AG04450 (cell line): ENCODE measurements around the gene RGS6. TPM values are rescaled to one million over a fixed set of nuclear protein-coding genes. Genes with fewer than 3 reads are reported as not detected.

Source experiments
- CTCF ChIA-PET: fragments of 300-600, 350-600 bp; formaldehyde crosslinking; extraction: SDS; loops from one replicate; lab custom pipeline; 2022; ENCODE audit warnings: antibody characterized with exemption, inconsistent platforms; lab: Charles Lee
- POLR2A ChIA-PET: fragments of 350-600 bp; formaldehyde crosslinking; extraction: SDS; loops from one replicate; lab custom pipeline; 2021; ENCODE audit warnings: antibody characterized with exemption, inconsistent platforms; lab: Yijun Ruan, JAX
- DNase-seq: peaks from one replicate; pipeline ENCODE4 v3.0.0-alpha.2; 2011; ENCODE audit warnings: low read depth, low spot score
- H3K27ac ChIP-seq: one replicate; pipeline ENCODE4 v1.5.1; 2012; ENCODE audit warnings: low read depth, low read length, control low read depth
- H3K27me3 ChIP-seq: one replicate; pipeline ENCODE4 v1.6.0; 2012; ENCODE audit warnings: low read length; ENCODE audit not compliant: control insufficient read depth, insufficient read depth
- H3K4me3 ChIP-seq: 2 replicates; pipeline ENCODE4 v1.5.1; 2011; ENCODE audit warnings: mild to moderate bottlenecking, low read depth, low read length, control low read depth
- H3K9me3 ChIP-seq: 2 replicates; pipeline ENCODE4 v1.5.1; 2012; ENCODE audit warnings: low read length; ENCODE audit not compliant: control insufficient read depth, insufficient read depth
- CTCF ChIP-seq: IDR thresholded peaks from 2 replicates; pipeline ENCODE4 v1.5.1; 2011; ENCODE audit warnings: low read depth, low read length, control low read depth, inconsistent platforms
- polyA plus RNA-seq: library from polyadenylated mRNA; depleted of rRNA; stranded (reverse); fragments of >200 nt; gene quantifications from 2 replicates; pipeline ENCODE4 v1.2.3, GENCODE V29; 2011

The RGS6 gene
- polyA plus RNA-seq, 1 experiment = not detected

GRCh38 chr14:72010474-72010873, 78.2 kb downstream of the RGS6 start:
- ChIA-PET POLR2A (no interaction called here), CTCF (interaction anchor here (1.3 kb wide), 1 partner anchor 21 kb away, joined by 3 read pairs; no protein-coding TSS in a partner anchor)
- no peak for DNase-seq
- Histone ChIP-seq H3K9me3 (no peaks in the 10 kb centered on the region), H3K27ac (no peak overlapping the region), H3K4me3 (no peak overlapping the region), H3K27me3 (no peaks in the 10 kb centered on the region)
- TF ChIP-seq CTCF = no peak

- DNase-seq = no peak
- no peaks in the 10 kb centered on the region for H3K27me3 ChIP-seq
- H3K4me3 ChIP-seq = no peak overlapping the region
- ChIA-PET CTCF (no interaction called here), POLR2A (no interaction called here)
- no peaks in the 10 kb centered on the region for H3K9me3 ChIP-seq
- no peak for TF ChIP-seq CTCF
- no peak overlapping the region for H3K27ac ChIP-seq
Observed at GRCh38 chr14:72013721-72014345, 81.6 kb downstream of the RGS6 start.

DNA sequence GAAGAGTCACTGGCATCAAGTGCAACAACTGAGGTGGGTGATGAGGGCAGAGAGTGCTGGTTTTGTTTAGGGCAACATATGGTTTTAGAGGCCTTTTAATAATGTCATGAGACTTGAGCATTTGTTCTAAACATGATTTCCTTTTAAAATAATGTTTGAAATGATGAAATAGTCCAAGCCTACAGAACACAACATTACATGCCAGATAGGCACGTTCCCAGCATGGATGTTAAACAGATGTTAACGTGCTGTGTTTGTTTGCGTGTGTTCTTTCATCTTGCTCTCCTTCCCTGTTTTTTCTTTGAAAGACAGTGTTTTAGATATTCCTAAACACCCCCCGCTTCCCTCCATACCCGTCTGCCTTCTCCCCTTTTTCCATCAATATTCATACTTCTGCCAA, 82.3 kb downstream of the RGS6 start:
- CTCF ChIA-PET = no interaction called here
- Histone ChIP-seq H3K27me3 (no peaks in the 10 kb centered on the region), H3K9me3 (no peaks in the 10 kb centered on the region), H3K4me3 (no peak overlapping the region), H3K27ac (no peak overlapping the region)
- no peak for DNase-seq
- no peak for TF ChIP-seq CTCF
- POLR2A ChIA-PET = no interaction called here

DNA sequence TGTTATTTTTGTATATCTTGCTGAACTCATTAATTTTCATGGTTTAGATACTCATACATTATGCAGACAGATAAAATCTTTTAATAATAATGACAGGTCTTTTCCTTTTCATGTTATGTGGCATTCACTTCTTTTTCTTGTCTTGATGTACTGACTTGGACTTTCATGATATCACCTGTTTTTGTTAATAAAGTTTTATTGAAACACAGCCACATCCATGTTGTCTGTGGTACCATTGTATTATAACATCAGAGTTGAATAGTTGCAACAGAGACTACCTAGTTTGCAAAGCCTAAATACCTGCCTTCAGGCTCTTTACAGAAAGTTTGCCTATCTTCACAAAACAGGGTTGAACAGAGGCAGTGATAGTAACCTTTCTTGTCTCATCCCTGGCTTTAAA, 85.1 kb downstream of the RGS6 start:
- no peaks in the 10 kb centered on the region for H3K27me3 ChIP-seq
- CTCF ChIA-PET = no interaction called here

More for the DNA sequence above, 85.1 kb downstream of the RGS6 start:
- no peaks in the 10 kb centered on the region for H3K9me3 ChIP-seq
- no peak for DNase-seq
- H3K4me3 ChIP-seq = no peak overlapping the region
- POLR2A ChIA-PET = no interaction called here
- no peak overlapping the region for H3K27ac ChIP-seq
- TF ChIP-seq CTCF = no peak
